Transverse colon (tissue), 4 donors: Measurements from ENCODE around the gene CFAP99.

ENCODE experiments used
- EP300 ChIP-seq: sonication (generic); formaldehyde crosslinking; IDR thresholded peaks from one replicate; pipeline ENCODE4 v1.6.1; 2017; ENCODE audit warnings: antibody characterized with exemption, low read depth
- POLR2A ChIP-seq: fragments of 450-650 bp; IDR thresholded peaks from one replicate; pipeline ENCODE4 v1.6.1; 2016; ENCODE audit warnings: antibody characterized with exemption, mild to moderate bottlenecking, moderate library complexity
- POLR2AphosphoS5 ChIP-seq, 3 donors: sonication (generic); formaldehyde crosslinking; IDR thresholded peaks; one replicate each; pipeline ENCODE4 v1.6.1; 2016; ENCODE audit warnings: antibody characterized with exemption in 3 of 3
- TF ChIP-seq, protein P1 (sequence below), 5 experiments: fragments of 200-600 bp in 3 of 5; fragments of 450-650 bp in 2 of 5; sonication (generic) in 3 of 5; IDR thresholded peaks; 1 replicate in 2 of 5; 2 replicates in 3 of 5; pipeline ENCODE4 v1.5.1; 2016 to 2017; ENCODE audit warnings: antibody characterized with exemption in 5 of 5, inconsistent platforms in 3 of 5, mild to moderate bottlenecking in 2 of 5, moderate library complexity in 1 of 5

DNA sequence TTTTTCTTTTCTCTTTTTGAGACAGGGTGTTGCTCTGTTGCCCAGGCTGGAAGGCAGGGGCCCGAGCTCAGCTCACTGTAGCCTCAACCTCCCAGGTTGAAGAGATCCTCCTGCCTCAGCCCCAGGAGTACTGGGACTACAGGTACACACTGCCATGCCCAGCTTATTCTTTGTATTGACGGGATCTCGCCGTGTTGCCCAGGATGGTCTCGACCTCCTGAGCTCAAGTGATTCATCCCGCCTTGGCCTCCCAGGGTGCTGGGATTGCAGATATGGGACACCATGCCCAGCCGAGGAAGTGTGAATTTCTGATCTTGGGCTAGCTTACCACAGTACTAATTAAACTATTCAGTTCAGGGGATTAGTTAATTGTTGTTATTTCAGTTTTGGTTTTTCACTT is 89.1 kb downstream of the CFAP99 start:
- TF ChIP-seq, protein P1, sequence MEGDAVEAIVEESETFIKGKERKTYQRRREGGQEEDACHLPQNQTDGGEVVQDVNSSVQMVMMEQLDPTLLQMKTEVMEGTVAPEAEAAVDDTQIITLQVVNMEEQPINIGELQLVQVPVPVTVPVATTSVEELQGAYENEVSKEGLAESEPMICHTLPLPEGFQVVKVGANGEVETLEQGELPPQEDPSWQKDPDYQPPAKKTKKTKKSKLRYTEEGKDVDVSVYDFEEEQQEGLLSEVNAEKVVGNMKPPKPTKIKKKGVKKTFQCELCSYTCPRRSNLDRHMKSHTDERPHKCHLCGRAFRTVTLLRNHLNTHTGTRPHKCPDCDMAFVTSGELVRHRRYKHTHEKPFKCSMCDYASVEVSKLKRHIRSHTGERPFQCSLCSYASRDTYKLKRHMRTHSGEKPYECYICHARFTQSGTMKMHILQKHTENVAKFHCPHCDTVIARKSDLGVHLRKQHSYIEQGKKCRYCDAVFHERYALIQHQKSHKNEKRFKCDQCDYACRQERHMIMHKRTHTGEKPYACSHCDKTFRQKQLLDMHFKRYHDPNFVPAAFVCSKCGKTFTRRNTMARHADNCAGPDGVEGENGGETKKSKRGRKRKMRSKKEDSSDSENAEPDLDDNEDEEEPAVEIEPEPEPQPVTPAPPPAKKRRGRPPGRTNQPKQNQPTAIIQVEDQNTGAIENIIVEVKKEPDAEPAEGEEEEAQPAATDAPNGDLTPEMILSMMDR (IDR thresholded peaks at IDR 0.05), result no peak
- TF ChIP-seq POLR2A, result no peak
- no peak for TF ChIP-seq POLR2AphosphoS5 (IDR thresholded peaks at IDR 0.05)
- no peak for TF ChIP-seq EP300
